GM18499 (cell line): ENCODE measurements around the gene GMDS.

Experiments
- ATAC-seq: cut with Tn5 transposase; IDR thresholded peaks from one replicate; pipeline ENCODE4 v1.9.1; 2021; ENCODE audit warnings: moderate number of reproducible peaks; ENCODE audit not compliant: insufficient read depth, unreplicated experiment

GMDS gene

DNA sequence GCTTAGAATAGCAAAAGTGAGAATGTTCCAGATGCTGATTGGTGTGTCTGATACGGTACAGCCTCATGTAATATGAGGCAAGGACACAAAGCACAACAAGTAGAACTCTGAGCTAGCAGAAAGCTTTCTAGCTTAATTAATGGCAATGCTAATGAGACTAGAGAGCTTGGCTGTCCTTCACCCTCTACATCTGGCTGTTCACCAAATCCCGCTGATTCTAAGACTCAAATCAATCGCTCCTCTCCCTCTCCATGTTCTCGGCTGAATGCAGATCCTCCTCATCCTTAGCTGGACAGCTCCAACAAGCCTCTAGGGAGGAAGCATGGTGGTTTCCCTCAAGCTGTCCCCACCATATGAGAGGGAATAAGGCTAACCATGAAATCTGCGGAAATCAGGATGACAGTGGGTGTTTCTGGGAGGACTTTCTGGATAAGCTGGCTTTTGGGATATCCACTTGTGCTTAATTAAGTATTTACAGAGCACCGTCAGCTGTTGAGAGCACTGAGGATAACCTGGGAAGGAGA lies 506.8 kb downstream of the GMDS start:
- ATAC-seq = no peak

DNA sequence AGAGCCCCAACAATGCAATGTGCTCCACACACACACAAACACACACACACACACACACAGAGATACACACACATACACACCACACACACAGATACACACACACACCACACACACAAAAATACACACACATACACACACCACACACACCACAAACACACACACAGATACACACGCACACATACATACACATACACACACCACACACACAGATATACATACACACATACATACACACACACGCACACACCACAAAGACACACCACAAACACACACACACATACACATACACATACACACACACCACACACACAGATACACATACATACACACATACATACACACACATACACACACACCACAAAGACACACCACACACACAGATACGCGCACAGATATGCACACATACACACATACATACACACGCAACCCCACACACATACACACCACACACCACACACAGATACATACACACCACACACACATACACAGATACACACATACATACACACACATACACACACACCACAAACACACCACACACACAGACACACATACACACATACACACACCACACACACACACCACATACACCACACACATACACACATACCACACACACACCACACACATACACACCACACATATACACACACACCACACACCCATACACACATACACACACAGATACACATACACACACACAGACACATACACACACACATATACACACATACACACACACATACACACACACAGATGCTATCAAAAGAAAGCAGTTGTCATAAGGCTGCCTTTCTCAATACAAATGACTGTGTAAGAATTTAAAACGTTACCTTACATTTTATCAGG lies 507.7 kb downstream of the GMDS start:
- ATAC-seq = no peak

DNA sequence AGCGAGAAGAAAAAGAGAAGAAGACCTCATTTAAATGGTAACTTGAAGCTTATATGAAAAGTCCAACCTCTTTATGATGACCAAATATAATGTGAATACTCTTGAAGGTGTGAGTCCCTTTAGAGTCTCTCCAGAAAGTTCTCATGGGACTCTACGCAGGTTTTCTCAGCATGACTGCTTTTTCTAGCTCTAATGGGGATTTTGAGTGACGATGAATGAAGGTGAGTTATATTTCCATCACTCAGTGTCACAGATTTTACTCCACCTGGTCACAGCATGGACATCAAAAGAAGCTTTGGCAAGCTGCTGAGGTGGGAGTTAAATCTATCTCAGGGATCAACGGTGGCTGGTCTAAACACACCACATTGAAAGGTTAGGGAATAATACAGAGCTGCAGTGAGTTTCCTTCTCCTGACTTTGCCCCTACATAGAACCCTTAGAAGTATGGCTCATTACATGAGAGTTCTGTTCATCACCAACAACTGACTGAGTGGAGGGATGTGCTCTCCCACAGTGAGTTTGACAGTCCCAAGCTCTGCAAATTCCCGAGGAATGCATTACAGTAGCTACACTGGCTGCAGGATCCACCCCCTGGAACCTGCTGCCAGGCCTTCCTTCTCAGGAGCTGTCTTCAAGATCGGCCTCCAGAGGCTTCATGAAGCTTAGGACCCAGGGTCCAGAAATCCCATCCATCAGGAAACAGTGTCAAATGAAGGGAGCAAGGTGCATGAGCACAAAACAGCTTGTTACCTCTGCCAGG lies 508.9 kb downstream of the GMDS start:
- ATAC-seq = no peak

- no peak for ATAC-seq
Measured at GRCh38 chr6:1735239-1735803, 510.1 kb downstream of the GMDS start.

- ATAC-seq = no peak
Measured at GRCh38 chr6:1730882-1731281, 514.5 kb downstream of the GMDS start.

DNA sequence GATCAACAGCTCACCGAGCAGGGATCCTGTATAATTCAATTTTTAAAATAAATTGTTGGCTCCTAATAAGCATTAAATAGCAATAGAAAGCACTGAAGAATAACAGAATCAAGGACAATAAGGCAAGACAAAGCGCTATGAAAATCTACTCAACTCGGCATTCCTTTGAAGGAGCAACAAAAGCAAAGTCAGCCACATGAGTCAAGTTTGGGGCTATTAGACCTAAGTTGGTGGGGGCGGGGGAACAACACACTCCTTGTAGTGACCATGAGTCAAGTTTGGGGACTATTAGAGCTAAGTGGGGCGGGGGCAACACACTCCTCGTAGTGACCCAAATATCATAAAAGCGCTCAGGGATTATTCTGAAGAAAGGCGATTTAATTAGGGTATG lies 515.7 kb downstream of the GMDS start:
- no peak for ATAC-seq

DNA sequence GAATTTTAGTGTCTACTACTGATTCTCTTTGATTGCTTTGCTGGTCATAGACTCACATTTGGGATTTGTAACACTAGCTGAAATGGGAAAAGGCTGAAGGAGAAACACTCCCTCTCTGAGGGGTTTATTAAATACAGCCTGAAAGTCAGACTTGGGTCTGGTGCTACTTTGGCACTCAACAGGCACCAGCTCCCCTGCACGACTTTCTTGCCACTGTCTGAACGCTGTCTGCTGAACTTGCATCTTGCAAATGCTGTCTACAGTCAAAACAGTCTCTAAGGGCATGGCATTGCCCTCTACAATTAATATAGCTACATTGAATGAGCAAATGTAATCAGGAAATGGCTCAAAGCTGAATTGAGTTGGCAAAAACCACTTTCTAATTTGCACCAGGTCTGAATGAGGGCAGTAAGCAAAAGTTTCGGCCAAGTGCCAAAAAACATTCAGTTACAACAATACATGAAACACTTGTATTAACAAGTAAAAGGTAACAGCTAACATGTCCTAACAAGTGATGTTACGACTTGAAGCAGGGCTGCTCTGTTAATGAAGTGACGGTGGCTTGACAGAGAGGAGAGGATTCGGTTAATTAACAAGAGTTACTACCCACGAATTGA lies 516.2 kb downstream of the GMDS start:
- ATAC-seq = no peak

- no peak for ATAC-seq
Measured at GRCh38 chr6:1726341-1726768, 519.0 kb downstream of the GMDS start.

DNA sequence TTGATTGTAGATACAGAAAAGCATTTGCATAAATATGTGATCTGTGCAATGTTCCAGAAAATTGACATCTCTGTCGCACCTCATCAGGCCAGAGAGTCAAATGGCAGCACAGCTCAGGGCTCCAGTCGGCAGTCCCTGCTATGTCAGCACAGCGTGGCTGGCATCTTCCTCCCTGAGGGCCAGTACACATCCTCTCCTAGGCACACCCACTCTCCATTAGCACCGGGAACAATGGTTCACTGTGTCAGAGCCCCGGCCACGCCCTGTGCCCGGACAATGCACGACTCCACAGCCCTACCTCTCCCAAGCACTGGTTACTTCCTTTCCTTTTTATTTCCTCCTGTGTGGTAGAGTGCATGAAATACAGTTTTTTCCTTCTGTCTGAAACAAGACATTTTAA lies 520.8 kb downstream of the GMDS start:
- ATAC-seq = no peak

- no peak for ATAC-seq
Measured at GRCh38 chr6:1724124-1724523, 521.3 kb downstream of the GMDS start.

DNA sequence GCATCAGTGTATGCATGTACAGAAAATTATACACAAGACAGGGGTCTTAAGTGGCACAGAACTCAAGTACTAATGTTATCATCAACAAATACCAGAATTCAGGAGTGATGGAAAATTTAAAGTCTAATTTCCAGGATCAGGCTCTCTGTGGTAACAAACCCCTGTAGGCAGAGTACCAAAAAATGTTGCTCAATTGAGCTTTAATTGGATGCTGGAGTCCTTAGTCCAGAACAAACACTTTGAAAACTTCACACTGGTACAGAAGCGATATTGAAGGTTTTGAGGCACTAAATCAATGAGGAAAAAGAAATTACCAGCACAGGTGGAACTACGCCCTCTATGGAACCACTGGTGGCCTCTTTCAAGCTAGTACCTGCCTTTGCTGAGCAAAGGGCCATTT lies 522.6 kb downstream of the GMDS start:
- no peak for ATAC-seq

GRCh38 chr6:1720620-1721322 lies 524.6 kb downstream of the GMDS start:
- no peak for ATAC-seq

DNA sequence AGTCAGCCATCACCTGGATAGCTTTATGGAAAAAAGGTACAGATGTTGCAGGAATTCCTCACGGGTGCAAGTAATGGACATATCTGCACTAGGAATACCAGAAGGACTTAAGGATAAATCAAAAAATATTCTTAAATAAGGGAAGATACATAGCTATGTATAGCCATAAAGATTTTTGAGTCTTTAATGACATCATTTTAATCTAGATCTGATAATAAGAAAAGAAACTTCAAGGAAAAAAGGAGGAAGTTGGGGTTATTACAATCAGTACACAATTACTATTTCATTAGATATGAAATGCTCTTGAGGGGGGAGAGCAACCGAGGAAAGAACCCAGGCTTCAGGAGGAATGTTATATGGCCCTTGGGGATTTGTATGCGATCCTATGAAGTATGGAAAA lies 525.5 kb downstream of the GMDS start:
- ATAC-seq = no peak

DNA sequence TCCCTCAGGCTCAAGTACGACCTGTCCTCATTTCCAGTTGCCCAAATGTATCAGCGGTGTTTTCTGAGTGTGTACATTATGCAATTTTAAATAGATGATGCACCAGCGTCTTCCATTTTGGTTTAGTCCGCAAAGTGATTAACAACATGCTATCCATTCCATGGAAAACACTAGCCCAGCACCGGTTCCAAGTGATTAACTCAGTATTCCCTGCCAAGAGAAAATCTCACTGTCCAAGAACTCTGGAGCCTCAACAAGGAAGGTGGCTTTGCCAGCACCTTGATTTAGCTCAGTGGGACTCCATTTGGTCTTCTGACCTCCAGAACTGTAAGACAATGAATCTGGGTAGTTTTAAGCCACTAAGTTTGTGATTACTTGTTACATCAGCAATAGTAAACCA lies 528.5 kb downstream of the GMDS start:
- no peak for ATAC-seq

DNA sequence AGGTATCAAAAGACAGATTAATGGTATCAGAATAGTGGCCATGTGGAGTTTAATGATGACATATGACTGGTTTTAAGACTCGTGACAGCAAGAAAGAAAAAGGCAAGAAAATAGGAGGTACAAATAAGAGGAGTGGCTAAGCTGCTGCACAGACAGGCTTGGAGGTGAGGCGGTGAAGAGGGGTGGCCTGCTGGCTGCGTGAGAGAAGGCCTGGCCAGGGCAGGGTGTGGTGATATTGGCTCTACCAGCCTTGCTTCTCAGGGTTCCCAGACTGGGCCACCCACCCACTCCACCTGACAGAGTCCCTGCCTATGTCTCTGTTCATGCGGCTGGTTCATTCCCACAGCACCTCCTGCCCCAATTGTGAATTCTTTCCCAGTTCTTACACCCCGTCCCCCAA lies 529.0 kb downstream of the GMDS start:
- no peak for ATAC-seq

GRCh38 chr6:1715336-1715735 lies 530.1 kb downstream of the GMDS start:
- no peak for ATAC-seq

GRCh38 chr6:1714654-1715053 lies 530.8 kb downstream of the GMDS start:
- ATAC-seq = no peak

DNA sequence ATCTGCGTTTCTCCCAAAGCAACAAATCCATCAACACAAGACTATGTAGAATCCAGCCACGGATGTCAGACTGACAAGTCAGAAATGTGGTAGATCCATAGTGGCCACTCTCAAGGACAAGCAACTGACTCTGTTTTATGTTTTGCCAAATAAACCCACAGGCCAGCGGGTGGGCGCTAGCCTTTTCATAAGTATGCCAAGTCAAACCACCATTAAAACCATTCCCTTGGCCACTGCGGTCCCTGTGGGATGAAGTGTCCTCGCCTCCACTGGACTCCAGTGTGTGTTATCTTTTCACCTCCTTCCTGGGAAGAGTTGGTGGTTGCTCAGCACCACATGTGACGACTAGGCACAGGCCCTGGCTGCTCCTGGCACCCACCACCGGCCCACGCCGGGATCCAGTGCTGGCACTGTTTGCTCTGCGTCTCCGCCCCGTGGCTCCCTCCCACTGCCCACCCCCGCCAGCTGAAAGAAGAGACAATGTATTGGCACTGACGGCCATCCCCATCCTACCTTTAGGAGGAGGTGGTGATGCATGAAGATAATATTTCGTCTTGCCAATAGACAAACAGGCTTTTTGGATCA lies 532.3 kb downstream of the GMDS start:
- no peak for ATAC-seq

GRCh38 chr6:1712451-1712850 lies 533.0 kb downstream of the GMDS start:
- ATAC-seq = no peak

DNA sequence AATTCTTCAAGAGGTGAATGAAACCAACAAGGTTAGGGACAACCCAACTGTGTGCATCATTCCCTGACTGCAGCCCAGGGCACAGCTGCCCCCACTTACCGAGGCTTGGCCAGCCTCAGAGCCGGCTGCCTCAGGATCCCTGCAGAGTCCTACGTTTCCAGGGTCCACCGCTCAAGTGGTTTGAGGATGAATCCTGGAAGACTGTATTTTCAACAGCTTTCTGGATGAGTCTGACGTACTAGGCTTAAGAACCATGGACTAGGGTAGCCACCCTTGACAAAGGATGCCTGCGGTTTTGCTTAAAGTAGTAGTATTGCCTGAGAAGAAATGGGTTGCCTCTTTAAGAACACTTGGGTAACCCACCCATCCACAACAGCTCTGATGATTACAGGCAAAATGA lies 534.3 kb downstream of the GMDS start:
- ATAC-seq = no peak
